SJCRH30 (cell line): ENCODE measurements around the gene FXYD3. TPM values are rescaled to one million over a fixed set of nuclear protein-coding genes. Genes with fewer than 3 reads are reported as not detected.

Experiments
- DNase-seq, 2 experiments: peaks; one replicate each; pipeline ENCODE4 v3.0.0-alpha.2; 2015 to 2020
- H3K27ac ChIP-seq: fragments of 250-450 bp; sonication (Bioruptor Pico); 2 replicates; pipeline ENCODE4 v1.5.1; 2020; ENCODE audit warnings: mild to moderate bottlenecking, moderate library complexity
- H3K27me3 ChIP-seq: fragments of 250-450 bp; sonication (Bioruptor Pico); 2 replicates; pipeline ENCODE4 v1.5.1; 2020; ENCODE audit warnings: mild to moderate bottlenecking, moderate library complexity
- H3K36me3 ChIP-seq: fragments of 250-450 bp; sonication (Bioruptor Pico); 2 replicates; pipeline ENCODE4 v1.5.1; 2020; ENCODE audit warnings: mild to moderate bottlenecking, moderate library complexity
- H3K4me1 ChIP-seq: fragments of 250-450 bp; sonication (Bioruptor Pico); 2 replicates; pipeline ENCODE4 v1.5.1; 2020; ENCODE audit warnings: mild to moderate bottlenecking, moderate library complexity
- H3K4me3 ChIP-seq: fragments of 250-450 bp; sonication (Bioruptor Pico); 2 replicates; pipeline ENCODE4 v1.5.1; 2020; ENCODE audit warnings: mild to moderate bottlenecking, moderate library complexity
- H3K9me3 ChIP-seq: fragments of 250-450 bp; sonication (Bioruptor Pico); replicated peaks from 2 replicates; pipeline ENCODE4 v1.5.1; 2020; ENCODE audit warnings: mild to moderate bottlenecking, moderate library complexity
- total RNA-seq: library from RNA; depleted of rRNA; stranded (reverse); fragments of >200 nt; shearing (Covaris generic); gene quantifications from 2 replicates; pipeline ENCODE4 v1.2.3, GENCODE V29; 2014

The FXYD3 gene
- total RNA-seq, 1 experiment from 2014 or later = not detected

- no peak within 1 kb of the TSS for H3K4me3 ChIP-seq
- H3K27ac ChIP-seq = no peak within 1 kb of the TSS
- peaks cover 20% of the 10 kb centered on the region for H3K27me3 ChIP-seq
- no peaks in the 10 kb centered on the region for H3K36me3 ChIP-seq
- no peaks in the 10 kb centered on the region for H3K4me1 ChIP-seq
- no peaks in the 10 kb centered on the region for H3K9me3 ChIP-seq
- no peak for DNase-seq
Measured at GRCh38 chr19:35134601-35135242, 19.1 kb downstream of the FXYD3 start, which contains the start of gene LGI4. Gene LGI4, minus strand, starts transcription at chr19:35135059. Its CDS starts 379 bp downstream, at chr19:35134680.

GRCh38 chr19:35135389-35135909, 19.8 kb downstream of the FXYD3 start:
- peaks cover 20% of the 10 kb centered on the region for H3K27me3 ChIP-seq
- H3K4me3 ChIP-seq = no peak overlapping the region
- H3K36me3 ChIP-seq = no peaks in the 10 kb centered on the region
- H3K4me1 ChIP-seq = no peaks in the 10 kb centered on the region
- peak; percentile 61 to 74 for DNase-seq
- no peaks in the 10 kb centered on the region for H3K9me3 ChIP-seq
- no peak overlapping the region for H3K27ac ChIP-seq

GRCh38 chr19:35136231-35136630, 20.6 kb downstream of the FXYD3 start:
- Histone ChIP-seq H3K4me3 (no peak overlapping the region), H3K9me3 (no peaks in the 10 kb centered on the region), H3K36me3 (no peaks in the 10 kb centered on the region), H3K27me3 (peaks cover 20% of the 10 kb centered on the region), H3K4me1 (no peaks in the 10 kb centered on the region), H3K27ac (no peak overlapping the region)
- no peak for DNase-seq

- H3K27me3 ChIP-seq = peaks cover 20% of the 10 kb centered on the region
- H3K9me3 ChIP-seq = no peaks in the 10 kb centered on the region
- H3K4me3 ChIP-seq = no peak overlapping the region
- no peak overlapping the region for H3K27ac ChIP-seq
- DNase-seq = no peak
- H3K36me3 ChIP-seq = no peaks in the 10 kb centered on the region
- no peaks in the 10 kb centered on the region for H3K4me1 ChIP-seq
Measured at GRCh38 chr19:35136977-35137702, 21.5 kb downstream of the FXYD3 start.

GRCh38 chr19:35138305-35138892, 22.8 kb downstream of the FXYD3 start, which contains the start of gene FXYD1:
Gene FXYD1, plus strand, starts transcription at chr19:35138824. Its CDS starts 1,256 bp downstream, at chr19:35140080.
- Histone ChIP-seq H3K4me1 (no peaks in the 10 kb centered on the region), H3K4me3 (no peak within 1 kb of the TSS), H3K9me3 (no peaks in the 10 kb centered on the region), H3K27ac (no peak within 1 kb of the TSS), H3K36me3 (no peaks in the 10 kb centered on the region), H3K27me3 (peaks cover 20% of the 10 kb centered on the region)
- no peak for DNase-seq

- Histone ChIP-seq H3K36me3 (no peaks in the 10 kb centered on the region), H3K4me1 (no peaks in the 10 kb centered on the region), H3K27me3 (peaks cover 25% of the 10 kb centered on the region), H3K27ac (no peak overlapping the region), H3K9me3 (no peaks in the 10 kb centered on the region), H3K4me3 (no peak overlapping the region)
- no peak for DNase-seq
Measured at GRCh38 chr19:35140207-35140961, 24.8 kb downstream of the FXYD3 start.

- Histone ChIP-seq H3K36me3 (no peaks in the 10 kb centered on the region), H3K4me1 (no peaks in the 10 kb centered on the region), H3K27me3 (peaks cover 26% of the 10 kb centered on the region), H3K27ac (no peak overlapping the region), H3K4me3 (no peak overlapping the region), H3K9me3 (no peaks in the 10 kb centered on the region)
- no peak for DNase-seq
Measured at GRCh38 chr19:35140962-35141836, 25.6 kb downstream of the FXYD3 start.

GRCh38 chr19:35141837-35142605, 26.4 kb downstream of the FXYD3 start:
- peaks cover 20% of the 10 kb centered on the region; the same call in 1 of the 2 replicates for H3K27me3 ChIP-seq

GRCh38 chr19:35142606-35143230, 27.1 kb downstream of the FXYD3 start:
- H3K4me3 ChIP-seq = no peak overlapping the region
- H3K4me1 ChIP-seq = no peaks in the 10 kb centered on the region
- H3K27me3 ChIP-seq = peaks cover 20% of the 10 kb centered on the region; the same call in 1 of the 2 replicates
- H3K27ac ChIP-seq = no peak overlapping the region
- H3K36me3 ChIP-seq = no peaks in the 10 kb centered on the region
- no peak for DNase-seq
- no peaks in the 10 kb centered on the region for H3K9me3 ChIP-seq

More at GRCh38 chr19:35141837-35142605, 26.4 kb downstream of the FXYD3 start:
- H3K4me1 ChIP-seq = no peaks in the 10 kb centered on the region
- H3K36me3 ChIP-seq = no peaks in the 10 kb centered on the region
- no peak overlapping the region for H3K27ac ChIP-seq
- DNase-seq = no peak
- no peak overlapping the region for H3K4me3 ChIP-seq
- H3K9me3 ChIP-seq = no peaks in the 10 kb centered on the region

GRCh38 chr19:35143231-35143715, 27.6 kb downstream of the FXYD3 start, which contains the start of gene FXYD7:
Gene FXYD7, plus strand, starts transcription at chr19:35143255. Its CDS starts 79 bp downstream, at chr19:35143334.
- Histone ChIP-seq H3K36me3 (no peaks in the 10 kb centered on the region), H3K4me1 (no peaks in the 10 kb centered on the region), H3K4me3 (no peak within 1 kb of the TSS), H3K9me3 (no peaks in the 10 kb centered on the region), H3K27ac (no peak within 1 kb of the TSS), H3K27me3 (peaks cover 18% of the 10 kb centered on the region; the same call in 1 of the 2 replicates)
- no peak for DNase-seq

- Histone ChIP-seq H3K4me1 (no peaks in the 10 kb centered on the region), H3K4me3 (no peak overlapping the region), H3K27me3 (peaks cover 16% of the 10 kb centered on the region; the same call in 1 of the 2 replicates), H3K9me3 (no peaks in the 10 kb centered on the region), H3K36me3 (no peaks in the 10 kb centered on the region), H3K27ac (no peak overlapping the region)
- DNase-seq = no peak
Measured at GRCh38 chr19:35143818-35144217, 28.2 kb downstream of the FXYD3 start.

GRCh38 chr19:35144259-35144599, 28.6 kb downstream of the FXYD3 start:
- H3K27ac ChIP-seq = no peak overlapping the region
- no peaks in the 10 kb centered on the region for H3K9me3 ChIP-seq
- DNase-seq = no peak
- H3K36me3 ChIP-seq = no peaks in the 10 kb centered on the region
- H3K4me3 ChIP-seq = no peak overlapping the region
- no peaks in the 10 kb centered on the region for H3K4me1 ChIP-seq
- H3K27me3 ChIP-seq = peaks cover 11% of the 10 kb centered on the region; the same call in 1 of the 2 replicates
